K562 (cell line): Measurements from ENCODE around the gene ZNF35. TPM values are rescaled to one million over a fixed set of nuclear protein-coding genes. Genes with fewer than 3 reads are reported as not detected.

ENCODE experiments used
- ARNT ChIP-seq, 2 experiments: fragments of 450-650 bp; IDR thresholded peaks; 2 replicates each; pipeline ENCODE4 v1.6.1; 2016; ENCODE audit warnings: mild to moderate bottlenecking in 1 of 2
- CBFA2T2 ChIP-seq: fragments of 450-650 bp; conservative IDR thresholded peaks from 2 replicates; pipeline ENCODE4 v1.6.1; 2017; ENCODE audit warnings: mild to moderate bottlenecking
- E2F4 ChIP-seq: sonication (generic); formaldehyde crosslinking; IDR thresholded peaks from 2 replicates; pipeline ENCODE4 v1.8.0; 2022; ENCODE audit warnings: mild to moderate bottlenecking, low read depth, missing genetic modification reagents
- GTF2F1 ChIP-seq: IDR thresholded peaks from 2 replicates; pipeline ENCODE4 v1.6.1; 2011; ENCODE audit warnings: low read depth, low read length, improper control_type of control experiment
- HSF4 ChIP-seq: fragments of 250-450 bp; sonication (Bioruptor Pico); IDR thresholded peaks from 2 replicates; pipeline ENCODE4 v2.1.2; 2022; ENCODE audit warnings: mild to moderate bottlenecking, moderate library complexity, borderline replicate concordance
- IFI16 ChIP-seq: fragments of 250-450 bp; sonication (Bioruptor Pico); IDR thresholded peaks from 2 replicates; pipeline ENCODE4 v2.1.2; 2022; ENCODE audit warnings: mild to moderate bottlenecking, inconsistent platforms
- KAT8 ChIP-seq: fragments of 450-650 bp; IDR thresholded peaks from 2 replicates; pipeline ENCODE4 v1.6.1; 2016; ENCODE audit warnings: low read depth, mild to moderate bottlenecking
- MCM2 ChIP-seq: fragments of 450-650 bp; IDR thresholded peaks from 2 replicates; pipeline ENCODE4 v1.6.1; 2017; ENCODE audit warnings: low read depth, mild to moderate bottlenecking
- POLR2AphosphoS2 ChIP-seq: IDR thresholded peaks from 2 replicates; pipeline ENCODE4 v1.6.1; 2012; ENCODE audit warnings: low read length, improper control_type of control experiment
- POLR3G ChIP-seq: IDR thresholded peaks from 2 replicates; pipeline ENCODE4 v1.6.1; 2011; ENCODE audit not compliant: insufficient read length, insufficient replicate concordance; ENCODE audit errors: extremely low read depth
- RBBP5 ChIP-seq: fragments of 200-600 bp; sonication (generic); IDR thresholded peaks from 2 replicates; pipeline ENCODE4 v1.6.1; 2012; ENCODE audit warnings: borderline replicate concordance, mild to moderate bottlenecking, low read length, control low read depth, inconsistent platforms; ENCODE audit not compliant: insufficient read depth, poor library complexity, severe bottlenecking
- RBM22 ChIP-seq: fragments of 200-400 bp; formaldehyde crosslinking; IDR thresholded peaks from 2 replicates; pipeline ENCODE4 v1.6.1; 2018; ENCODE audit warnings: low read length, low read depth; ENCODE audit not compliant: poor library complexity, severe bottlenecking
- SIN3A ChIP-seq, 2 experiments: fragments of 150-350 bp in 1 of 2; IDR thresholded peaks; 2 replicates each; pipeline ENCODE4 v1.6.1; 2011 to 2016; ENCODE audit warnings: borderline replicate concordance in 2 of 2, low read depth in 2 of 2, low read length in 2 of 2, mild to moderate bottlenecking in 2 of 2, moderate library complexity in 2 of 2; ENCODE audit not compliant: control insufficient read depth in 1 of 2
- SMARCE1 ChIP-seq: fragments of 450-650 bp; IDR thresholded peaks from 2 replicates; pipeline ENCODE4 v1.7.1; 2016; ENCODE audit warnings: mild to moderate bottlenecking
- SNRNP70 ChIP-seq: fragments of 200-400 bp; formaldehyde crosslinking; optimal IDR thresholded peaks from 2 replicates; pipeline ENCODE3; 2017; ENCODE audit warnings: low read depth, low read length
- SPI1 ChIP-seq: IDR thresholded peaks from 2 replicates; pipeline ENCODE4 v1.6.1; 2011; ENCODE audit warnings: low read depth, low read length, control low read depth, borderline replicate concordance
- XRCC5 ChIP-seq: fragments of 200-400 bp; formaldehyde crosslinking; IDR thresholded peaks from 2 replicates; pipeline ENCODE4 v1.6.1; 2017; ENCODE audit warnings: low read depth, mild to moderate bottlenecking, low read length
- ZNF717 ChIP-seq: fragments of 250-450 bp; sonication (Bioruptor Pico); IDR thresholded peaks from 2 replicates; pipeline ENCODE4 v1.5.0; 2021
- ZNF77 ChIP-seq: fragments of 250-450 bp; sonication (Bioruptor Pico); IDR thresholded peaks from 2 replicates; pipeline ENCODE4 v1.5.0; 2020
- polyA plus RNA-seq, 8 experiments: library from polyadenylated mRNA; depleted of rRNA in 4 of 8; stranded (reverse) in 5 of 8; unstranded in 3 of 8; fragments of >200 nt; fragmentation: Nextera tagmentation in 2 of 8; fragmentation: Illumina TruSeq in 1 of 8; extraction: Ambion mirVana in 2 of 8; extraction: Trizol in 1 of 8; gene quantifications; 2 replicates each; pipeline versions ENCODE4 v1.2.1 to v1.2.3, GENCODE V29; 2011 to 2014; ENCODE audit warnings: inconsistent platforms in 1 of 8, missing spikeins in 1 of 8
- total RNA-seq, 7 experiments: library from RNA; depleted of rRNA in 6 of 7; stranded (reverse); fragments of >200 nt in 6 of 7; fragmentation: Illumina TruSeq in 2 of 7; extraction: Trizol in 2 of 7; gene quantifications; 2 replicates each; pipeline versions ENCODE4 v1.2.1 to v1.2.3, GENCODE V29; 2011 to 2021; ENCODE audit warnings: low replicate concordance in 1 of 7
- TF ChIP-seq, protein P1 (sequence below): fragments of 450-650 bp; IDR thresholded peaks from 2 replicates; pipeline ENCODE4 v1.6.1; 2016
- TF ChIP-seq, protein P2 (sequence below): sonication (generic); formaldehyde crosslinking; IDR thresholded peaks from 2 replicates; pipeline ENCODE4 v1.8.0; 2023; ENCODE audit warnings: mild to moderate bottlenecking, missing genetic modification reagents
- TF ChIP-seq, protein P3 (sequence below): fragments of 450-650 bp; formaldehyde crosslinking; IDR thresholded peaks from 2 replicates; pipeline ENCODE4 v1.4.0; 2022; ENCODE audit warnings: mild to moderate bottlenecking, moderate library complexity
- TF ChIP-seq, protein P4 (sequence below): fragments of 450-650 bp; formaldehyde crosslinking; IDR thresholded peaks from 2 replicates; pipeline ENCODE4 v1.4.0; 2020; ENCODE audit warnings: mild to moderate bottlenecking, moderate library complexity

The ZNF35 gene
- total and polyA plus RNA-seq, 9 of the 15 experiments (the other 6 are each of a cell fraction or from before 2014, with no cell fraction given), result 8.0 to 18.2 (median 14.8) TPM

DNA sequence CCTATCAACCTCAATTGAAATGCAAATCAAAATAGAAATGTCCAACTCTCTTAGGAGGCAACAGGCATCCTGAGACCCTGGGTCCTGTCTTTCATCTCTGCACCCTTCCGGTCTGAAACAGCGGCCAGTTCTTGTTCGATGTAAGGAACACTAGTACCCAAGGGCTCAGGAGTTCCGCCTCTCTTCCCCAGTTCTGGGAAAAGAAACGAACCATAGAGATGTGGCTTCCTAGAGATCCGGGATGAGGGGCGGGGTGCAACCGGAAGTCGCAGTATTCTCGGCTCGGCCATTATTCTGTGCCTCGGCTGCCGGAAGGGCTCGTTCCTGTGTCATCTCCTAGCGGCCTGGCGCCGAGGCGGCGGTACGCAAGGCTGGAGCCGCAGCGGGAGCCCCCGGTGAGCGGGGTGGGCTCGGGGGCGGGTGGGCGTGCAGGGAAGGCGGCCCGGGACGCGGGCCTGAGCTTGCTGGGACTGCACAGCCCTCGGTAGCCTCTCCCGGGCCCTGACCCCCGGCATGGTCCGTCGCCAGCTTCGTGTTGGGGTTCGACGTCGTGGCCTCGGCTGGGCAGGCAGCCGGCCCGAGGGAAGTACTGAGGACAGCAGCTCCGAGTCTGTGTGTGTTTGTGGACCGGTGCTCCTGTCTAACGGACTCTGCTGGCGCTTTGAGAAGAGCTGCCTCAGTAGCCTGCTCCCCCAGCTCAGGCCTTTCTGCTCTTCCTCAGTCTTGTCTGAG, 23.6 kb upstream of the ZNF35 start, which contains the start of gene ZNF197 (continued):
- peak in 1 of 2 experiments; percentile 51; a peak in 2 of 4 replicates for TF ChIP-seq SIN3A (IDR thresholded peaks at IDR 0.05; ENCODE audit: borderline replicate concordance in 2 of 2, control insufficient read depth in 1 of 2, low read depth in 2 of 2, low read length in 2 of 2)
- TF ChIP-seq CBFA2T2, result no peak
- no peak for TF ChIP-seq SNRNP70
- TF ChIP-seq RBM22, result peak; percentile 31
- TF ChIP-seq POLR2AphosphoS2, result no peak
- no peak for TF ChIP-seq MCM2
- TF ChIP-seq E2F4 (CRISPR knock-in tag), result no peak
- no peak for TF ChIP-seq KAT8
- TF ChIP-seq, protein P1, sequence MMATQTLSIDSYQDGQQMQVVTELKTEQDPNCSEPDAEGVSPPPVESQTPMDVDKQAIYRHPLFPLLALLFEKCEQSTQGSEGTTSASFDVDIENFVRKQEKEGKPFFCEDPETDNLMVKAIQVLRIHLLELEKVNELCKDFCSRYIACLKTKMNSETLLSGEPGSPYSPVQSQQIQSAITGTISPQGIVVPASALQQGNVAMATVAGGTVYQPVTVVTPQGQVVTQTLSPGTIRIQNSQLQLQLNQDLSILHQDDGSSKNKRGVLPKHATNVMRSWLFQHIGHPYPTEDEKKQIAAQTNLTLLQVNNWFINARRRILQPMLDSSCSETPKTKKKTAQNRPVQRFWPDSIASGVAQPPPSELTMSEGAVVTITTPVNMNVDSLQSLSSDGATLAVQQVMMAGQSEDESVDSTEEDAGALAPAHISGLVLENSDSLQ, result peak; percentile 58
- TF ChIP-seq POLR3G, result no peak
- TF ChIP-seq HSF4, result no peak
- TF ChIP-seq SMARCE1, result no peak
- TF ChIP-seq IFI16 (CRISPR knock-in tag), result no peak
- peak; percentile 78 for TF ChIP-seq RBBP5
- TF ChIP-seq XRCC5, result peak; percentile 82
- TF ChIP-seq ARNT (IDR thresholded peaks at IDR 0.05), result peak in 1 of 2 experiments; percentile 89; a peak in 1 of 4 replicates
- peak; percentile 57; the same call in 1 of the 2 replicates for TF ChIP-seq SPI1
- TF ChIP-seq, protein P2, sequence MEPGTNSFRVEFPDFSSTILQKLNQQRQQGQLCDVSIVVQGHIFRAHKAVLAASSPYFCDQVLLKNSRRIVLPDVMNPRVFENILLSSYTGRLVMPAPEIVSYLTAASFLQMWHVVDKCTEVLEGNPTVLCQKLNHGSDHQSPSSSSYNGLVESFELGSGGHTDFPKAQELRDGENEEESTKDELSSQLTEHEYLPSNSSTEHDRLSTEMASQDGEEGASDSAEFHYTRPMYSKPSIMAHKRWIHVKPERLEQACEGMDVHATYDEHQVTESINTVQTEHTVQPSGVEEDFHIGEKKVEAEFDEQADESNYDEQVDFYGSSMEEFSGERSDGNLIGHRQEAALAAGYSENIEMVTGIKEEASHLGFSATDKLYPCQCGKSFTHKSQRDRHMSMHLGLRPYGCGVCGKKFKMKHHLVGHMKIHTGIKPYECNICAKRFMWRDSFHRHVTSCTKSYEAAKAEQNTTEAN (CRISPR knock-in tag), result 0 out of 2 replicates have a peak, but pooled peaks have one; percentile 43
- TF ChIP-seq GTF2F1, result no peak
- TF ChIP-seq, protein P3, sequence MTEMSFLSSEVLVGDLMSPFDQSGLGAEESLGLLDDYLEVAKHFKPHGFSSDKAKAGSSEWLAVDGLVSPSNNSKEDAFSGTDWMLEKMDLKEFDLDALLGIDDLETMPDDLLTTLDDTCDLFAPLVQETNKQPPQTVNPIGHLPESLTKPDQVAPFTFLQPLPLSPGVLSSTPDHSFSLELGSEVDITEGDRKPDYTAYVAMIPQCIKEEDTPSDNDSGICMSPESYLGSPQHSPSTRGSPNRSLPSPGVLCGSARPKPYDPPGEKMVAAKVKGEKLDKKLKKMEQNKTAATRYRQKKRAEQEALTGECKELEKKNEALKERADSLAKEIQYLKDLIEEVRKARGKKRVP (CRISPR knock-in tag), result no peak
- TF ChIP-seq ZNF77 (CRISPR knock-in tag), result no peak
- no peak for TF ChIP-seq ZNF717 (CRISPR knock-in tag)
- TF ChIP-seq, protein P4, sequence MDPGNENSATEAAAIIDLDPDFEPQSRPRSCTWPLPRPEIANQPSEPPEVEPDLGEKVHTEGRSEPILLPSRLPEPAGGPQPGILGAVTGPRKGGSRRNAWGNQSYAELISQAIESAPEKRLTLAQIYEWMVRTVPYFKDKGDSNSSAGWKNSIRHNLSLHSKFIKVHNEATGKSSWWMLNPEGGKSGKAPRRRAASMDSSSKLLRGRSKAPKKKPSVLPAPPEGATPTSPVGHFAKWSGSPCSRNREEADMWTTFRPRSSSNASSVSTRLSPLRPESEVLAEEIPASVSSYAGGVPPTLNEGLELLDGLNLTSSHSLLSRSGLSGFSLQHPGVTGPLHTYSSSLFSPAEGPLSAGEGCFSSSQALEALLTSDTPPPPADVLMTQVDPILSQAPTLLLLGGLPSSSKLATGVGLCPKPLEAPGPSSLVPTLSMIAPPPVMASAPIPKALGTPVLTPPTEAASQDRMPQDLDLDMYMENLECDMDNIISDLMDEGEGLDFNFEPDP (CRISPR knock-in tag), result no peak
